SK-N-SH (cell line): ENCODE results near the gene MSN. TPM values are rescaled to one million over a fixed set of nuclear protein-coding genes. Genes with fewer than 3 reads are reported as not detected.

ENCODE experiments used
- CTCF ChIA-PET: fragments of 300-600, 350-600 bp; formaldehyde crosslinking; extraction: SDS; loops from one replicate; lab custom pipeline; 2021; lab: Yijun Ruan, JAX
- POLR2A ChIA-PET: fragments of 350-600 bp; sonication (Branson Sonifier 250); formaldehyde crosslinking; extraction: SDS; loops from one replicate; lab custom pipeline; 2020; ENCODE audit warnings: antibody characterized with exemption, inconsistent platforms; lab: Yijun Ruan, JAX
- DNase-seq: peaks from one replicate; pipeline ENCODE4 v3.0.0; 2012
- H2AFZ ChIP-seq: fragments of 200-600 bp; sonication (generic); 2 replicates; pipeline ENCODE4 v1.8.1; 2016; ENCODE audit warnings: antibody characterized with exemption, mild to moderate bottlenecking, low read depth
- H3F3A ChIP-seq: fragments of 200-600 bp; sonication (generic); replicated peaks from 2 replicates; pipeline ENCODE3; 2016; ENCODE audit warnings: antibody characterized with exemption, mild to moderate bottlenecking; ENCODE audit not compliant: insufficient read depth
- H3K27ac ChIP-seq, 2 experiments: fragments of 200-500 bp in 1 of 2; fragments of 200-600 bp in 1 of 2; sonication (Bioruptor generic) in 1 of 2; sonication (generic), shearing (Covaris generic) in 1 of 2; 2 replicates each; pipeline versions ENCODE4 v1.5.1 to v1.6.1; 2014 to 2016; ENCODE audit warnings: low read depth in 2 of 2, inconsistent platforms in 1 of 2, low read length in 1 of 2, mild to moderate bottlenecking in 1 of 2, mixed read lengths in 1 of 2
- H3K27me3 ChIP-seq: fragments of 200-600 bp; sonication (generic), shearing (Covaris generic); 2 replicates; pipeline ENCODE4 v1.6.1; 2016; ENCODE audit warnings: mixed run types; ENCODE audit not compliant: insufficient read depth
- H3K36me3 ChIP-seq, 2 experiments: fragments of 200-500 bp in 1 of 2; fragments of 200-600 bp in 1 of 2; sonication (Bioruptor generic) in 1 of 2; sonication (generic) in 1 of 2; replicated peaks in 1 of 2; 2 replicates each; pipeline versions ENCODE3 to v1.5.1; 2014 to 2016; ENCODE audit warnings: low read length in 1 of 2, mild to moderate bottlenecking in 1 of 2; ENCODE audit not compliant: insufficient read depth in 2 of 2, control insufficient read depth in 1 of 2
- H3K4me1 ChIP-seq, 2 experiments: fragments of 200-500 bp in 1 of 2; fragments of 200-600 bp in 1 of 2; sonication (Bioruptor generic) in 1 of 2; sonication (generic), shearing (Covaris generic) in 1 of 2; 2 replicates each; pipeline versions ENCODE4 v1.5.1 to v1.6.1; 2014 to 2016; ENCODE audit warnings: low read depth in 1 of 2, low read length in 1 of 2, mixed run types in 1 of 2; ENCODE audit not compliant: insufficient read depth in 2 of 2, control insufficient read depth in 1 of 2
- H3K4me2 ChIP-seq: fragments of 200-600 bp; sonication (generic), shearing (Covaris generic); 2 replicates; pipeline ENCODE4 v1.6.1; 2017; ENCODE audit warnings: mixed run types
- H3K4me3 ChIP-seq, 2 experiments: fragments of 200-500 bp in 1 of 2; fragments of 200-600 bp in 1 of 2; sonication (Bioruptor generic) in 1 of 2; sonication (generic), shearing (Covaris generic) in 1 of 2; 2 replicates each; pipeline versions ENCODE4 v1.5.1 to v1.8.1; 2014 to 2016; ENCODE audit warnings: low read depth in 2 of 2, inconsistent platforms in 1 of 2, low read length in 1 of 2, mild to moderate bottlenecking in 1 of 2, mixed read lengths in 1 of 2, moderate library complexity in 1 of 2
- H3K79me2 ChIP-seq: fragments of 200-600 bp; sonication (generic); 2 replicates; pipeline ENCODE4 v1.8.1; 2017; ENCODE audit warnings: mild to moderate bottlenecking; ENCODE audit not compliant: insufficient read depth
- H3K9ac ChIP-seq: fragments of 200-600 bp; sonication (generic); 2 replicates; pipeline ENCODE4 v1.6.1; 2017; ENCODE audit warnings: mixed run types
- H3K9me2 ChIP-seq: fragments of 200-600 bp; sonication (generic); 2 replicates; pipeline ENCODE4 v1.6.1; 2017; ENCODE audit warnings: mixed run types
- H3K9me3 ChIP-seq: fragments of 200-600 bp; sonication (generic); 2 replicates; pipeline ENCODE4 v1.6.1; 2017; ENCODE audit warnings: mixed run types, mild to moderate bottlenecking, moderate library complexity
- H4K20me1 ChIP-seq: fragments of 200-600 bp; sonication (generic); 2 replicates; pipeline ENCODE4 v1.6.1; 2017; ENCODE audit warnings: mild to moderate bottlenecking, mixed run types; ENCODE audit not compliant: insufficient read depth
- CHD2 ChIP-seq: fragments of 150-350 bp; IDR thresholded peaks from 2 replicates; pipeline ENCODE4 v1.6.1; 2018; ENCODE audit warnings: low read length; ENCODE audit not compliant: partially characterized antibody
- CTCF ChIP-seq: fragments of 200-600 bp; sonication (generic); IDR thresholded peaks from 2 replicates; pipeline ENCODE4 v1.6.1; 2017; ENCODE audit warnings: antibody characterized with exemption, mild to moderate bottlenecking, moderate library complexity
- EP300 ChIP-seq, 2 experiments: IDR thresholded peaks; 2 replicates each; pipeline versions ENCODE4 v1.4.0 to v1.6.1; 2012; ENCODE audit warnings: borderline replicate concordance in 1 of 2, low read depth in 1 of 2, low read length in 1 of 2
- EZH2phosphoT487 ChIP-seq: fragments of 200-600 bp; sonication (generic); IDR thresholded peaks from 2 replicates; pipeline ENCODE4 v1.6.1; 2017; ENCODE audit warnings: low read depth, mixed run types, mild to moderate bottlenecking, antibody characterized with exemption, moderate library complexity, borderline replicate concordance
- FOSL2 ChIP-seq: IDR thresholded peaks from 2 replicates; pipeline ENCODE4 v1.4.0; 2012; ENCODE audit warnings: low read depth, mild to moderate bottlenecking, moderate library complexity, borderline replicate concordance
- FOXM1 ChIP-seq: IDR thresholded peaks from 2 replicates; pipeline ENCODE4 v1.4.0; 2012; ENCODE audit warnings: low read depth, mild to moderate bottlenecking
- GABPA ChIP-seq: IDR thresholded peaks from 2 replicates; pipeline ENCODE4 v1.4.0; 2012; ENCODE audit warnings: low read depth, mild to moderate bottlenecking
- JUND ChIP-seq: IDR thresholded peaks from 2 replicates; pipeline ENCODE4 v1.4.0; 2012
- MEF2A ChIP-seq: IDR thresholded peaks from 2 replicates; pipeline ENCODE4 v1.4.0; 2012; ENCODE audit warnings: low read depth, borderline replicate concordance
- MXI1 ChIP-seq: IDR thresholded peaks from 2 replicates; pipeline ENCODE4 v1.6.1; 2012; ENCODE audit warnings: mild to moderate bottlenecking, low read depth, low read length, improper control_type of control experiment
- NFIC ChIP-seq: IDR thresholded peaks from 2 replicates; pipeline ENCODE4 v1.4.0; 2012; ENCODE audit warnings: borderline replicate concordance
- POLR2AphosphoS5 ChIP-seq: IDR thresholded peaks from 2 replicates; pipeline ENCODE4 v1.6.1; 2012; ENCODE audit warnings: low read depth, low read length
- RAD21 ChIP-seq: IDR thresholded peaks from 2 replicates; pipeline ENCODE4 v1.6.1; 2012; ENCODE audit warnings: mild to moderate bottlenecking, low read length
- RCOR1 ChIP-seq: fragments of 150-350 bp; IDR thresholded peaks from 2 replicates; pipeline ENCODE4 v1.6.1; 2017; ENCODE audit warnings: antibody characterized with exemption, low read length
- RXRA ChIP-seq: IDR thresholded peaks from 2 replicates; pipeline ENCODE4 v1.4.0; 2012; ENCODE audit warnings: low read depth, mild to moderate bottlenecking, borderline replicate concordance
- SMC3 ChIP-seq: IDR thresholded peaks from 2 replicates; pipeline ENCODE4 v1.6.1; 2012; ENCODE audit warnings: low read depth, low read length, improper control_type of control experiment
- TAF1 ChIP-seq: IDR thresholded peaks from 2 replicates; pipeline ENCODE4 v1.6.1; 2012; ENCODE audit warnings: low read depth, mild to moderate bottlenecking, low read length, moderate library complexity, borderline replicate concordance
- TEAD4 ChIP-seq: IDR thresholded peaks from 2 replicates; pipeline ENCODE4 v1.4.0; 2012; ENCODE audit warnings: mild to moderate bottlenecking, borderline replicate concordance; ENCODE audit not compliant: insufficient read depth
- YY1 ChIP-seq: IDR thresholded peaks from 2 replicates; pipeline ENCODE4 v1.4.0; 2012; ENCODE audit warnings: low read depth, mild to moderate bottlenecking
- WGBS: methylation state at CpG from one replicate; pipeline ENCODE4 v1.1.6; 2017; ENCODE audit warnings: low lambda C conversion rate; 5-methylcytosine and 5-hydroxymethylcytosine counted together
- polyA plus RNA-seq, 3 experiments: library from polyadenylated mRNA; depleted of rRNA; stranded (reverse); fragments of >200 nt; gene quantifications; 2 replicates each; pipeline ENCODE4 v1.2.3, GENCODE V29; 2012
- TF ChIP-seq, protein P1 (sequence below): IDR thresholded peaks from 2 replicates; pipeline ENCODE4 v1.4.0; 2012; ENCODE audit warnings: low read depth, borderline replicate concordance

Gene MSN
- polyA plus RNA-seq, 1 of the 3 experiments (the other 2 are of a cell fraction), result 189 TPM

DNA sequence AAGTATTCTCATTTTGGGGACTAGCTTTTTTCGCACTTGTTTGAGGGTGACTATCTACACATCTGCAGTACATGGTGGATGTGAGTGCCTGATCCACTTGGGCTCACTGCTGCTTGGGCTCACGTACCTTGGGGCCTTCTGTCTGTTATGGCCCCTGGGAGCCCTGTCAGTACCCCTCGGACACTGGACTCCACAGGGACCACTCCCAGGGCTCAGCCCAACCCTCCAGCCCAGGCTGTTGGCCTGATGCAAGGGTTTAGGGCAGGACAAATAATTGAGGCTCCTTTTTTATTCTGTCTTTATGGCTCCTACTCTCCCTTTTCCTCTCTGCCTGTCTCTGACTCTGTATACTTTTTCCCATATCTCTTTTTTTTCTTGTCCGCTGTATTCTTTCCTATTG, 32.7 kb upstream of the MSN start:
- POLR2A ChIA-PET, result no interaction called here
- H3F3A ChIP-seq, result no peaks in the 10 kb centered on the region
- no peaks in the 10 kb centered on the region for H3K27me3 ChIP-seq
- no peaks in the 10 kb centered on the region for H3K36me3 ChIP-seq
- no peak overlapping the region for H3K4me2 ChIP-seq
- no peak overlapping the region for H3K27ac ChIP-seq
- H4K20me1 ChIP-seq, result no peaks in the 10 kb centered on the region
- H3K4me1 ChIP-seq, result no peaks in the 10 kb centered on the region
- TF ChIP-seq JUND, result no peak
- no peak for TF ChIP-seq MXI1
- no peak for TF ChIP-seq RAD21
- no peak for TF ChIP-seq NFIC
- TF ChIP-seq EZH2phosphoT487, result no peak
- no peak for TF ChIP-seq SMC3
- TF ChIP-seq MEF2A, result no peak
- TF ChIP-seq CTCF, result no peak
- no peak for TF ChIP-seq TEAD4
- no peak for TF ChIP-seq RCOR1
- no peak for TF ChIP-seq GABPA
- no peak for TF ChIP-seq EP300 (IDR thresholded peaks at IDR 0.05; ENCODE audit: borderline replicate concordance in 1 of 2, low read depth in 1 of 2, low read length in 1 of 2)
- no peak for TF ChIP-seq YY1
- TF ChIP-seq TAF1, result no peak
- TF ChIP-seq CHD2, result no peak
- TF ChIP-seq FOSL2, result no peak
- TF ChIP-seq, protein P1, sequence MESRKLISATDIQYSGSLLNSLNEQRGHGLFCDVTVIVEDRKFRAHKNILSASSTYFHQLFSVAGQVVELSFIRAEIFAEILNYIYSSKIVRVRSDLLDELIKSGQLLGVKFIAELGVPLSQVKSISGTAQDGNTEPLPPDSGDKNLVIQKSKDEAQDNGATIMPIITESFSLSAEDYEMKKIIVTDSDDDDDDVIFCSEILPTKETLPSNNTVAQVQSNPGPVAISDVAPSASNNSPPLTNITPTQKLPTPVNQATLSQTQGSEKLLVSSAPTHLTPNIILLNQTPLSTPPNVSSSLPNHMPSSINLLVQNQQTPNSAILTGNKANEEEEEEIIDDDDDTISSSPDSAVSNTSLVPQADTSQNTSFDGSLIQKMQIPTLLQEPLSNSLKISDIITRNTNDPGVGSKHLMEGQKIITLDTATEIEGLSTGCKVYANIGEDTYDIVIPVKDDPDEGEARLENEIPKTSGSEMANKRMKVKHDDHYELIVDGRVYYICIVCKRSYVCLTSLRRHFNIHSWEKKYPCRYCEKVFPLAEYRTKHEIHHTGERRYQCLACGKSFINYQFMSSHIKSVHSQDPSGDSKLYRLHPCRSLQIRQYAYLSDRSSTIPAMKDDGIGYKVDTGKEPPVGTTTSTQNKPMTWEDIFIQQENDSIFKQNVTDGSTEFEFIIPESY, result no peak
- no peak for TF ChIP-seq RXRA
- TF ChIP-seq POLR2AphosphoS5, result no peak
- no peak for TF ChIP-seq FOXM1
- TF ChIP-seq, all 33 proteins: peak for 0
- no peak for DNase-seq
- H3K9ac ChIP-seq, result no peak overlapping the region
- no peak overlapping the region for H2AFZ ChIP-seq
- CTCF ChIA-PET, result no interaction called here
- H3K9me2 ChIP-seq, result no peaks in the 10 kb centered on the region
- no peak overlapping the region for H3K4me3 ChIP-seq
- no peaks in the 10 kb centered on the region for H3K79me2 ChIP-seq
- 60% methylated on average over 2 of the region's 4 CpGs for WGBS
- no peaks in the 10 kb centered on the region for H3K9me3 ChIP-seq
